Endothelial cell (in vitro differentiated cells): ENCODE measurements around the gene CEP70. TPM values are rescaled to one million over a fixed set of nuclear protein-coding genes. Genes with fewer than 3 reads are reported as not detected.
A peak's percentile ranks its signal among the peaks of the same experiment; 100 is the strongest.

Experiments
- DNase-seq: peaks from one replicate; pipeline ENCODE4 v3.0.0; 2021; ENCODE audit warnings: low spot score
- H3K27ac Mint-ChIP-seq: one replicate; pipeline ENCODE4 v1.8.0; 2021; ENCODE audit warnings: mixed read lengths, inconsistent platforms; ENCODE audit not compliant: unreplicated experiment
- H3K27me3 Mint-ChIP-seq: one replicate; pipeline ENCODE4 v1.8.0; 2021; ENCODE audit warnings: mild to moderate bottlenecking, moderate library complexity, mixed read lengths, inconsistent platforms; ENCODE audit not compliant: unreplicated experiment
- H3K36me3 Mint-ChIP-seq: one replicate; pipeline ENCODE4 v1.8.0; 2021; ENCODE audit warnings: mild to moderate bottlenecking, low read depth, mixed read lengths, inconsistent platforms; ENCODE audit not compliant: unreplicated experiment
- H3K4me1 Mint-ChIP-seq: one replicate; pipeline ENCODE4 v1.8.0; 2021; ENCODE audit warnings: mild to moderate bottlenecking, mixed read lengths, inconsistent platforms; ENCODE audit not compliant: unreplicated experiment
- H3K4me3 Mint-ChIP-seq: one replicate; pipeline ENCODE4 v1.8.0; 2021; ENCODE audit warnings: mild to moderate bottlenecking, mixed read lengths, inconsistent platforms; ENCODE audit not compliant: unreplicated experiment
- H3K9me3 Mint-ChIP-seq: one replicate; pipeline ENCODE4 v1.8.0; 2021; ENCODE audit warnings: mixed read lengths, inconsistent platforms; ENCODE audit not compliant: unreplicated experiment
- CTCF ChIP-seq: fragments of 200-600 bp; sonication (generic); IDR thresholded peaks from one replicate; pipeline ENCODE4 v1.5.0; 2021; ENCODE audit warnings: antibody characterized with exemption; ENCODE audit not compliant: unreplicated experiment
- long read RNA-seq: library from polyadenylated mRNA; unstranded; transcript quantifications from one replicate; pipeline ENCODE4 v2.0.0, GENCODE V29; 2020; ENCODE audit not compliant: unreplicated experiment
- total RNA-seq: library from RNA; stranded (reverse); fragmentation: NEBNext Ultra II Directional; extraction: Animal tissue kit (Norgen Biotek cat#: 25700); gene quantifications from one replicate; pipeline ENCODE4 v1.2.1, GENCODE V29; 2021; ENCODE audit not compliant: unreplicated experiment

CEP70 gene
- 12.3 TPM for total RNA-seq
- long read RNA-seq, partial matches to known transcripts, result 3 of 5 reads
- long read RNA-seq, other reads (novel, unspliced or antisense), result 1 of 5 reads

- Mint-ChIP-seq H3K27ac (peak within 1 kb of the TSS; percentile 39), H3K4me1 (peaks cover 4% of the 10 kb centered on the region), H3K36me3 (no peaks in the 10 kb centered on the region), H3K4me3 (peak within 1 kb of the TSS; percentile 96), H3K27me3 (no peaks in the 10 kb centered on the region), H3K9me3 (no peaks in the 10 kb centered on the region)
- peak; percentile 92 for DNase-seq
- TF ChIP-seq CTCF, result peak; percentile 95
Measured at GRCh38 chr3:138594150-138594934, at the start of gene CEP70. Gene CEP70 (minus strand): TSS chr3:138594260. CDS start chr3:138572927, 21,333 bp downstream.

GRCh38 chr3:138642927-138643253 is 48.8 kb upstream of the CEP70 start:
- Mint-ChIP-seq H3K36me3 (peaks cover 36% of the 10 kb centered on the region), H3K9me3 (peaks cover 24% of the 10 kb centered on the region), H3K4me3 (peak overlapping the region; percentile 79), H3K4me1 (no peaks in the 10 kb centered on the region), H3K27me3 (peaks cover 1% of the 10 kb centered on the region), H3K27ac (no peak overlapping the region)
- DNase-seq, result no peak
- no peak for TF ChIP-seq CTCF

- DNase-seq, result no peak
- Mint-ChIP-seq H3K27ac (no peak overlapping the region), H3K36me3 (peaks cover 32% of the 10 kb centered on the region), H3K4me3 (peak overlapping the region; percentile 2), H3K9me3 (peaks cover 24% of the 10 kb centered on the region), H3K27me3 (peaks cover 1% of the 10 kb centered on the region), H3K4me1 (no peaks in the 10 kb centered on the region)
- TF ChIP-seq CTCF, result no peak
Measured at GRCh38 chr3:138642226-138642926, 48.3 kb upstream of the CEP70 start.

- DNase-seq, result no peak
- Mint-ChIP-seq H3K9me3 (peaks cover 17% of the 10 kb centered on the region), H3K4me3 (no peak overlapping the region), H3K4me1 (no peaks in the 10 kb centered on the region), H3K27me3 (peaks cover 1% of the 10 kb centered on the region), H3K27ac (no peak overlapping the region), H3K36me3 (peaks cover 22% of the 10 kb centered on the region)
- TF ChIP-seq CTCF, result no peak
Measured at GRCh38 chr3:138640537-138640936, 46.5 kb upstream of the CEP70 start.

- H3K36me3 Mint-ChIP-seq, result peaks cover 10% of the 10 kb centered on the region
- H3K9me3 Mint-ChIP-seq, result peaks cover 4% of the 10 kb centered on the region
- TF ChIP-seq CTCF, result no peak
- H3K27ac Mint-ChIP-seq, result no peak overlapping the region
- H3K27me3 Mint-ChIP-seq, result peaks cover 1% of the 10 kb centered on the region
- DNase-seq, result no peak
- no peak overlapping the region for H3K4me3 Mint-ChIP-seq
- H3K4me1 Mint-ChIP-seq, result no peaks in the 10 kb centered on the region
Measured at GRCh38 chr3:138638641-138639040, 44.6 kb upstream of the CEP70 start.
